Mesothelial cell of epicardium (in vitro differentiated cells): ENCODE measurements around the gene GPC3. TPM values are rescaled to one million over a fixed set of nuclear protein-coding genes. Genes with fewer than 3 reads are reported as not detected.

Experiments
- DNase-seq, 2 experiments: peaks; one replicate each; pipeline ENCODE4 v3.0.0; 2021; ENCODE audit warnings: low spot score in 2 of 2; ENCODE audit not compliant: unreplicated experiment in 2 of 2
- H3K27ac Mint-ChIP-seq: 2 replicates; pipeline ENCODE4 v1.8.0; 2021; ENCODE audit warnings: mixed read lengths
- H3K27me3 Mint-ChIP-seq: 2 replicates; pipeline ENCODE4 v1.8.0; 2021; ENCODE audit warnings: low read depth, mixed read lengths
- H3K36me3 Mint-ChIP-seq: 2 replicates; pipeline ENCODE4 v1.8.0; 2021; ENCODE audit warnings: mixed read lengths
- H3K4me1 Mint-ChIP-seq: 2 replicates; pipeline ENCODE4 v1.8.0; 2021; ENCODE audit warnings: mixed read lengths
- H3K4me3 Mint-ChIP-seq: 2 replicates; pipeline ENCODE4 v1.8.0; 2021; ENCODE audit warnings: mild to moderate bottlenecking, moderate library complexity, mixed read lengths
- H3K9me3 Mint-ChIP-seq: 2 replicates; pipeline ENCODE4 v1.8.0; 2021; ENCODE audit warnings: mixed read lengths
- CTCF ChIP-seq: fragments of 200-600 bp; sonication (generic); IDR thresholded peaks from one replicate; pipeline ENCODE4 v1.5.0; 2021; ENCODE audit warnings: antibody characterized with exemption; ENCODE audit not compliant: unreplicated experiment
- total RNA-seq: library from RNA; stranded (reverse); gene quantifications from 3 replicates; pipeline ENCODE4 v1.2.1, GENCODE V29; 2021

The GPC3 gene
- total RNA-seq, 1 donor from 2014 or later: 864 TPM

- Mint-ChIP-seq H3K27ac (peak overlapping the region; percentile 93), H3K9me3 (no peaks in the 10 kb centered on the region), H3K4me1 (peaks cover 77% of the 10 kb centered on the region), H3K27me3 (no peaks in the 10 kb centered on the region), H3K4me3 (peak overlapping the region; percentile 78), H3K36me3 (no peaks in the 10 kb centered on the region)
- DNase-seq: no peak
- no peak for TF ChIP-seq CTCF
Measured at GRCh38 chrX:133985967-133986683, 731 bp upstream of the GPC3 start.

- no peak for TF ChIP-seq CTCF
- Mint-ChIP-seq H3K27ac (no peak overlapping the region), H3K9me3 (no peaks in the 10 kb centered on the region), H3K36me3 (no peaks in the 10 kb centered on the region), H3K27me3 (no peaks in the 10 kb centered on the region), H3K4me3 (peak overlapping the region; percentile 95), H3K4me1 (peaks cover 78% of the 10 kb centered on the region)
- no peak for DNase-seq
Measured at GRCh38 chrX:133984857-133985163, 584 bp downstream of the GPC3 start.

- H3K36me3 Mint-ChIP-seq: no peaks in the 10 kb centered on the region
- peak overlapping the region; percentile 95 for H3K4me3 Mint-ChIP-seq
- H3K27ac Mint-ChIP-seq: peak overlapping the region; percentile 88
- peak in 1 of 2 experiments; percentile 54 for DNase-seq
- H3K4me1 Mint-ChIP-seq: peaks cover 78% of the 10 kb centered on the region
- H3K27me3 Mint-ChIP-seq: no peaks in the 10 kb centered on the region
- no peaks in the 10 kb centered on the region for H3K9me3 Mint-ChIP-seq
- TF ChIP-seq CTCF: no peak
Measured at GRCh38 chrX:133983974-133984845, 1.2 kb downstream of the GPC3 start.

GRCh38 chrX:133983256-133983973 is 2.0 kb downstream of the GPC3 start:
- no peaks in the 10 kb centered on the region for H3K27me3 Mint-ChIP-seq
- no peak for TF ChIP-seq CTCF
- H3K9me3 Mint-ChIP-seq: no peaks in the 10 kb centered on the region
- peak overlapping the region; percentile 95 for H3K4me3 Mint-ChIP-seq
- no peaks in the 10 kb centered on the region for H3K36me3 Mint-ChIP-seq
- no peak for DNase-seq
- peak overlapping the region; percentile 82 for H3K27ac Mint-ChIP-seq
- H3K4me1 Mint-ChIP-seq: peaks cover 78% of the 10 kb centered on the region

GRCh38 chrX:133981924-133982323 is 3.5 kb downstream of the GPC3 start:
- Mint-ChIP-seq H3K27ac (peak overlapping the region; percentile 92), H3K4me3 (peak overlapping the region; percentile 95), H3K27me3 (no peaks in the 10 kb centered on the region), H3K36me3 (peaks cover 3% of the 10 kb centered on the region), H3K4me1 (peaks cover 66% of the 10 kb centered on the region), H3K9me3 (no peaks in the 10 kb centered on the region)
- DNase-seq: no peak
- no peak for TF ChIP-seq CTCF
